ENCODE data around the gene WNT10A. TPM values are rescaled to one million over a fixed set of nuclear protein-coding genes. Genes with fewer than 3 reads are reported as not detected.

WNT10A gene
- total and polyA plus RNA-seq, 10 donors, result 1.5 to 7.9 (median 2.3) TPM

DNA sequence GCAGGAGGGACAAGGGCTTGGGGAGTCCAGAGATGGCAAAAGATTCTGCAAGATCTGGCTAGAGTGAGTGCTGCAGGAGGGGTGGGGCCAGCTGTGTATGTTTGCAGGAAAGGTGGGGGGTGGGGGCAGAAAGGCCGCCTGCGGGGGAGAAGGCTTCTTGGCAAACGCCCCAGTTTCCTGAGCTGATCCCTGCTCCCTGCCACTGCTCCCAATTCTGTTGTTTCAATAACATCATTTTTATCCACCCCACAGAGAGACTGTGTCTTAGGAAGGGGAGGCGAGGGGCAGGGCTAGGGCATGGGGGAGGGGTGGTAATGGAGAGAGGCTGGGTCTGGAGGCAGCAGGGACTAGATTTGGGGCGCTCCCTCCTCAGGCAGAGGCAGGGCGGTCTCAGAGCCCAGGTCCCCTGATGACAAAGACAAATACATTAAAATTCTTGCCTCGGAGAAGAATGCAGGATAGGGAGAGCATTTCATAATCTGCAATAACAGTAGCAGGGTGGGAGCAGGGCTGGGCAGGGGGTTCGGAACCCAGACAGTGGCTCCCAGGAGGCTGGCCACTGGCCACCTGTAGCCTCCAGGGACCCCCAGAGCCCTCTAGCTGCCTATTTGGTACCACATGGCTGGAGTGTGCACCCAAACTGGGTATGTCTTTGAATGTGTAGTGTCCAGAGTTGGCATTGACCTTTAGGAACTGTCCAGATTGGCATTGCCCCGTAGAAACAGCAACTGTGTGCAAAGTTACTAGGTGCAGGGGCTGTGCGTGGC is 23.1 kb upstream of the WNT10A start:
- intact Hi-C loops (cut with DNase I; ENCODE audit: low total_unique reads), result no loop called here
- Histone ChIP-seq H3K9me3 (no peaks in the 10 kb centered on the region), H3K36me3 (no peaks in the 10 kb centered on the region), H3K4me1 (peaks cover 12 to 58% (median 32%) of the 10 kb centered on the region in 6 donors), H3K4me3 (no peak overlapping the region), H3K27me3 (replicated peaks in 1 of 7) (peaks cover 3 to 100% (median 51%) of the 10 kb centered on the region in 7 donors), H3K27ac (peak overlapping the region in 2 of 8 donors; percentile 28 to 46)
- WGBS, 5 donors, result 14 to 21% (median 20%) methylated on average over 9 to 10 of the region's 10 CpGs
- TF ChIP-seq, protein P1, sequence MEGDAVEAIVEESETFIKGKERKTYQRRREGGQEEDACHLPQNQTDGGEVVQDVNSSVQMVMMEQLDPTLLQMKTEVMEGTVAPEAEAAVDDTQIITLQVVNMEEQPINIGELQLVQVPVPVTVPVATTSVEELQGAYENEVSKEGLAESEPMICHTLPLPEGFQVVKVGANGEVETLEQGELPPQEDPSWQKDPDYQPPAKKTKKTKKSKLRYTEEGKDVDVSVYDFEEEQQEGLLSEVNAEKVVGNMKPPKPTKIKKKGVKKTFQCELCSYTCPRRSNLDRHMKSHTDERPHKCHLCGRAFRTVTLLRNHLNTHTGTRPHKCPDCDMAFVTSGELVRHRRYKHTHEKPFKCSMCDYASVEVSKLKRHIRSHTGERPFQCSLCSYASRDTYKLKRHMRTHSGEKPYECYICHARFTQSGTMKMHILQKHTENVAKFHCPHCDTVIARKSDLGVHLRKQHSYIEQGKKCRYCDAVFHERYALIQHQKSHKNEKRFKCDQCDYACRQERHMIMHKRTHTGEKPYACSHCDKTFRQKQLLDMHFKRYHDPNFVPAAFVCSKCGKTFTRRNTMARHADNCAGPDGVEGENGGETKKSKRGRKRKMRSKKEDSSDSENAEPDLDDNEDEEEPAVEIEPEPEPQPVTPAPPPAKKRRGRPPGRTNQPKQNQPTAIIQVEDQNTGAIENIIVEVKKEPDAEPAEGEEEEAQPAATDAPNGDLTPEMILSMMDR (IDR thresholded peaks at IDR 0.05 in 8 of 11, conservative IDR thresholded peaks at IDR 0.05 in 3 of 11), result no peak
- TF ChIP-seq POLR2A (IDR thresholded peaks at IDR 0.05) (no peak), POLR2AphosphoS5 (IDR thresholded peaks at IDR 0.05) (no peak)
- peak; percentile 59 for DNase-seq

- Histone ChIP-seq H3K4me1 (peaks cover 12 to 54% (median 29%) of the 10 kb centered on the region in 6 donors), H3K9me3 (no peaks in the 10 kb centered on the region), H3K27me3 (replicated peaks in 1 of 7) (peaks cover 3 to 100% (median 50%) of the 10 kb centered on the region in 7 donors), H3K27ac (peak overlapping the region in 2 of 8 donors; percentile 28 to 46), H3K36me3 (no peaks in the 10 kb centered on the region), H3K4me3 (no peak overlapping the region)
- intact Hi-C loops (cut with DNase I; ENCODE audit: low total_unique reads), result no loop called here
- whole genome bisulfite sequencing, 5 donors, result 8 to 16% (median 13%) methylated on average over 1 of the region's 1 CpG
- TF ChIP-seq POLR2AphosphoS5 (IDR thresholded peaks at IDR 0.05) (no peak), POLR2A (IDR thresholded peaks at IDR 0.05) (no peak)
- TF ChIP-seq, protein P1 (IDR thresholded peaks at IDR 0.05 in 8 of 11, conservative IDR thresholded peaks at IDR 0.05 in 3 of 11), result no peak
- DNase-seq, result no peak
Observed at GRCh38 chr2:218858138-218858445, 22.6 kb upstream of the WNT10A start.

- intact Hi-C loops (cut with DNase I; ENCODE audit: low total_unique reads), result no loop called here
- WGBS, 5 donors, result 4 to 7% (median 6%) methylated on average over 41 to 51 of the region's 51 CpGs
- Histone ChIP-seq H3K27me3 (replicated peaks in 1 of 7) (peaks cover 3 to 100% (median 48%) of the 10 kb centered on the region in 7 donors), H3K9me3 (no peaks in the 10 kb centered on the region), H3K4me1 (peaks cover 12 to 53% (median 28%) of the 10 kb centered on the region in 6 donors), H3K36me3 (no peaks in the 10 kb centered on the region), H3K27ac (peak overlapping the region in 3 of 8 donors; percentile 28 to 67 (median 66)), H3K4me3 (peak overlapping the region in 6 of 8 donors; percentile 5 to 68 (median 38))
- DNase-seq, result peak; percentile 64
- TF ChIP-seq POLR2A (IDR thresholded peaks at IDR 0.05), result no peak
- TF ChIP-seq, protein P1 (IDR thresholded peaks at IDR 0.05 in 8 of 11, conservative IDR thresholded peaks at IDR 0.05 in 3 of 11), result no peak
- TF ChIP-seq POLR2AphosphoS5 (IDR thresholded peaks at IDR 0.05), result no peak
Observed at GRCh38 chr2:218858671-218859555, 21.7 kb upstream of the WNT10A start.
